ENCODE data around the gene PCDH8.

GRCh38 chr13:52878831-52879230 lies 30.4 kb upstream of the PCDH8 start:
- TF ChIP-seq EZH2 (IDR thresholded peaks at IDR 0.05; ENCODE audit: low read depth, unreplicated experiment) (no peak), POLR2AphosphoS5 (IDR thresholded peaks at IDR 0.05; ENCODE audit: low read depth) (no peak), EZH2phosphoT487 (IDR thresholded peaks at IDR 0.05; ENCODE audit: unreplicated experiment) (no peak), CREB1 (CRISPR knock-in tag; IDR thresholded peaks at IDR 0.05; ENCODE audit: low read depth) (no peak)
- TF ChIP-seq, protein P1, sequence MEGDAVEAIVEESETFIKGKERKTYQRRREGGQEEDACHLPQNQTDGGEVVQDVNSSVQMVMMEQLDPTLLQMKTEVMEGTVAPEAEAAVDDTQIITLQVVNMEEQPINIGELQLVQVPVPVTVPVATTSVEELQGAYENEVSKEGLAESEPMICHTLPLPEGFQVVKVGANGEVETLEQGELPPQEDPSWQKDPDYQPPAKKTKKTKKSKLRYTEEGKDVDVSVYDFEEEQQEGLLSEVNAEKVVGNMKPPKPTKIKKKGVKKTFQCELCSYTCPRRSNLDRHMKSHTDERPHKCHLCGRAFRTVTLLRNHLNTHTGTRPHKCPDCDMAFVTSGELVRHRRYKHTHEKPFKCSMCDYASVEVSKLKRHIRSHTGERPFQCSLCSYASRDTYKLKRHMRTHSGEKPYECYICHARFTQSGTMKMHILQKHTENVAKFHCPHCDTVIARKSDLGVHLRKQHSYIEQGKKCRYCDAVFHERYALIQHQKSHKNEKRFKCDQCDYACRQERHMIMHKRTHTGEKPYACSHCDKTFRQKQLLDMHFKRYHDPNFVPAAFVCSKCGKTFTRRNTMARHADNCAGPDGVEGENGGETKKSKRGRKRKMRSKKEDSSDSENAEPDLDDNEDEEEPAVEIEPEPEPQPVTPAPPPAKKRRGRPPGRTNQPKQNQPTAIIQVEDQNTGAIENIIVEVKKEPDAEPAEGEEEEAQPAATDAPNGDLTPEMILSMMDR (conservative IDR thresholded peaks at IDR 0.05; ENCODE audit: low read depth in 2 of 2): no peak
